Panc1 (cell line): ENCODE measurements around the gene F13B. TPM values are rescaled to one million over a fixed set of nuclear protein-coding genes. Genes with fewer than 3 reads are reported as not detected.

Experiments
- ATAC-seq: fragments of 200-7000 bp; cut with Tn5 transposase; 2 replicates; pipeline ENCODE4 v1.9.1; 2020; ENCODE audit warnings: mild to moderate bottlenecking, moderate library complexity
- BruUV-seq: library from RNA; stranded (reverse); fragments of 400-500 nt; replicated peaks from 2 replicates; lab custom pipeline; 2021; lab: Mats Ljungman, UMichigan
- CTCF ChIA-PET: fragments of 300-600 bp; sonication (Branson Sonifier 250); formaldehyde crosslinking; loops from one replicate; lab custom pipeline; 2022; ENCODE audit warnings: antibody characterized with exemption; lab: Charles Lee
- POLR2A ChIA-PET: fragments of 300-600 bp; sonication (Branson Sonifier 250); formaldehyde crosslinking; loops from one replicate; lab custom pipeline; 2022; ENCODE audit warnings: antibody characterized with exemption; lab: Charles Lee
- DNase-seq: peaks from one replicate; pipeline ENCODE4 v3.0.0-alpha.2; 2010; ENCODE audit warnings: low read depth, low spot score
- H3K27ac ChIP-seq: 2 replicates; pipeline ENCODE4 v1.5.1; 2011; ENCODE audit warnings: mild to moderate bottlenecking, low read length, inconsistent platforms
- H3K27me3 ChIP-seq: fragments of 200-500 bp; sonication (Bioruptor generic); 2 replicates; pipeline ENCODE4 v1.6.0; 2014; ENCODE audit warnings: low read length, inconsistent platforms; ENCODE audit not compliant: control insufficient read depth, insufficient read depth
- H3K36me3 ChIP-seq: fragments of 200-500 bp; sonication (Bioruptor generic); 2 replicates; pipeline ENCODE4 v1.5.1; 2014; ENCODE audit warnings: inconsistent platforms, mild to moderate bottlenecking, low read length, moderate library complexity; ENCODE audit not compliant: control insufficient read depth, insufficient read depth
- H3K4me1 ChIP-seq: 2 replicates; pipeline ENCODE4 v1.5.1; 2011; ENCODE audit warnings: inconsistent platforms, mild to moderate bottlenecking, low read length, moderate library complexity; ENCODE audit not compliant: control insufficient read depth, insufficient read depth
- H3K4me3 ChIP-seq, 2 experiments: 2 replicates each; pipeline ENCODE4 v1.5.1; 2011 to 2012; ENCODE audit warnings: low read depth in 2 of 2, low read length in 2 of 2, mild to moderate bottlenecking in 2 of 2, inconsistent platforms in 1 of 2, moderate library complexity in 1 of 2
- H3K9me3 ChIP-seq: fragments of 200-500 bp; sonication (Bioruptor generic); 2 replicates; pipeline ENCODE4 v1.5.1; 2014; ENCODE audit warnings: low read depth, mild to moderate bottlenecking, inconsistent platforms, low read length, moderate library complexity; ENCODE audit not compliant: control insufficient read depth, insufficient read depth
- POLR2AphosphoS5 ChIP-seq: IDR thresholded peaks from 2 replicates; pipeline ENCODE4 v1.6.1; 2012; ENCODE audit warnings: mild to moderate bottlenecking, low read depth, low read length, moderate library complexity
- SIN3A ChIP-seq: IDR thresholded peaks from 2 replicates; pipeline ENCODE4 v1.6.1; 2012; ENCODE audit warnings: low read depth, mild to moderate bottlenecking, low read length, moderate library complexity, borderline replicate concordance; ENCODE audit not compliant: insufficient read depth
- TCF7L2 ChIP-seq: IDR thresholded peaks from 2 replicates; pipeline ENCODE4 v1.6.1; 2011; ENCODE audit warnings: mild to moderate bottlenecking, low read depth, low read length, inconsistent platforms
- in situ Hi-C: cut with HindIII; loops from 2 replicates; pipeline ENCODE4 v1.10.0; 2016; ENCODE audit warnings: low sequenced_read_pairs, low pct_unique_long_range_greater_than_20kb
- intact Hi-C: fragments of 100-400 bp; cut with micrococcal nuclease; formaldehyde crosslinking; loops from one replicate; pipeline ENCODE4 v1.10.0; 2022; ENCODE audit not compliant: unreplicated experiment
- total RNA-seq: library from RNA; stranded (reverse); gene quantifications from one replicate; pipeline ENCODE4 v1.2.1, GENCODE V29; 2021; ENCODE audit not compliant: unreplicated experiment
- TF ChIP-seq, protein P1 (sequence below), 2 experiments: IDR thresholded peaks; 2 replicates each; pipeline ENCODE4 v1.6.1; 2011 to 2012; ENCODE audit warnings: low read depth in 2 of 2, control low read depth in 1 of 2, low read length in 1 of 2, mild to moderate bottlenecking in 1 of 2, moderate library complexity in 1 of 2; ENCODE audit not compliant: insufficient read depth in 1 of 2
- TF ChIP-seq, protein P2 (sequence below): fragments of 450-650 bp; IDR thresholded peaks from 2 replicates; pipeline ENCODE4 v1.5.1; 2017; ENCODE audit warnings: mild to moderate bottlenecking

F13B gene
- total RNA-seq, 1 experiment from 2014 or later = not detected

GRCh38 chr1:197081117-197081753 is 14.2 kb upstream of the F13B start:
- H3K9me3 ChIP-seq = peaks cover 3% of the 10 kb centered on the region; the same call in 1 of the 2 replicates
- intact Hi-C loops = no loop called here
- DNase-seq (no peak), ATAC-seq (no peak)
- TF ChIP-seq POLR2AphosphoS5 (no peak), TCF7L2 (no peak), SIN3A (no peak)
- TF ChIP-seq, protein P1, sequence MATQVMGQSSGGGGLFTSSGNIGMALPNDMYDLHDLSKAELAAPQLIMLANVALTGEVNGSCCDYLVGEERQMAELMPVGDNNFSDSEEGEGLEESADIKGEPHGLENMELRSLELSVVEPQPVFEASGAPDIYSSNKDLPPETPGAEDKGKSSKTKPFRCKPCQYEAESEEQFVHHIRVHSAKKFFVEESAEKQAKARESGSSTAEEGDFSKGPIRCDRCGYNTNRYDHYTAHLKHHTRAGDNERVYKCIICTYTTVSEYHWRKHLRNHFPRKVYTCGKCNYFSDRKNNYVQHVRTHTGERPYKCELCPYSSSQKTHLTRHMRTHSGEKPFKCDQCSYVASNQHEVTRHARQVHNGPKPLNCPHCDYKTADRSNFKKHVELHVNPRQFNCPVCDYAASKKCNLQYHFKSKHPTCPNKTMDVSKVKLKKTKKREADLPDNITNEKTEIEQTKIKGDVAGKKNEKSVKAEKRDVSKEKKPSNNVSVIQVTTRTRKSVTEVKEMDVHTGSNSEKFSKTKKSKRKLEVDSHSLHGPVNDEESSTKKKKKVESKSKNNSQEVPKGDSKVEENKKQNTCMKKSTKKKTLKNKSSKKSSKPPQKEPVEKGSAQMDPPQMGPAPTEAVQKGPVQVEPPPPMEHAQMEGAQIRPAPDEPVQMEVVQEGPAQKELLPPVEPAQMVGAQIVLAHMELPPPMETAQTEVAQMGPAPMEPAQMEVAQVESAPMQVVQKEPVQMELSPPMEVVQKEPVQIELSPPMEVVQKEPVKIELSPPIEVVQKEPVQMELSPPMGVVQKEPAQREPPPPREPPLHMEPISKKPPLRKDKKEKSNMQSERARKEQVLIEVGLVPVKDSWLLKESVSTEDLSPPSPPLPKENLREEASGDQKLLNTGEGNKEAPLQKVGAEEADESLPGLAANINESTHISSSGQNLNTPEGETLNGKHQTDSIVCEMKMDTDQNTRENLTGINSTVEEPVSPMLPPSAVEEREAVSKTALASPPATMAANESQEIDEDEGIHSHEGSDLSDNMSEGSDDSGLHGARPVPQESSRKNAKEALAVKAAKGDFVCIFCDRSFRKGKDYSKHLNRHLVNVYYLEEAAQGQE (IDR thresholded peaks at IDR 0.05; ENCODE audit: insufficient read depth in 1 of 2, low read depth in 2 of 2, low read length in 1 of 2) = no peak
- TF ChIP-seq, protein P2, sequence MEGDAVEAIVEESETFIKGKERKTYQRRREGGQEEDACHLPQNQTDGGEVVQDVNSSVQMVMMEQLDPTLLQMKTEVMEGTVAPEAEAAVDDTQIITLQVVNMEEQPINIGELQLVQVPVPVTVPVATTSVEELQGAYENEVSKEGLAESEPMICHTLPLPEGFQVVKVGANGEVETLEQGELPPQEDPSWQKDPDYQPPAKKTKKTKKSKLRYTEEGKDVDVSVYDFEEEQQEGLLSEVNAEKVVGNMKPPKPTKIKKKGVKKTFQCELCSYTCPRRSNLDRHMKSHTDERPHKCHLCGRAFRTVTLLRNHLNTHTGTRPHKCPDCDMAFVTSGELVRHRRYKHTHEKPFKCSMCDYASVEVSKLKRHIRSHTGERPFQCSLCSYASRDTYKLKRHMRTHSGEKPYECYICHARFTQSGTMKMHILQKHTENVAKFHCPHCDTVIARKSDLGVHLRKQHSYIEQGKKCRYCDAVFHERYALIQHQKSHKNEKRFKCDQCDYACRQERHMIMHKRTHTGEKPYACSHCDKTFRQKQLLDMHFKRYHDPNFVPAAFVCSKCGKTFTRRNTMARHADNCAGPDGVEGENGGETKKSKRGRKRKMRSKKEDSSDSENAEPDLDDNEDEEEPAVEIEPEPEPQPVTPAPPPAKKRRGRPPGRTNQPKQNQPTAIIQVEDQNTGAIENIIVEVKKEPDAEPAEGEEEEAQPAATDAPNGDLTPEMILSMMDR = no peak
- H3K36me3 ChIP-seq = peaks cover 15% of the 10 kb centered on the region; the same call in 1 of the 2 replicates
- no peaks in the 10 kb centered on the region for H3K4me1 ChIP-seq
- BruUV-seq = no TSS peak
- no peak overlapping the region for H3K27ac ChIP-seq
- ChIA-PET CTCF (no interaction called here), POLR2A (no interaction called here)
- no peak overlapping the region for H3K4me3 ChIP-seq
- in situ Hi-C loops = no loop called here
- no peaks in the 10 kb centered on the region for H3K27me3 ChIP-seq

DNA sequence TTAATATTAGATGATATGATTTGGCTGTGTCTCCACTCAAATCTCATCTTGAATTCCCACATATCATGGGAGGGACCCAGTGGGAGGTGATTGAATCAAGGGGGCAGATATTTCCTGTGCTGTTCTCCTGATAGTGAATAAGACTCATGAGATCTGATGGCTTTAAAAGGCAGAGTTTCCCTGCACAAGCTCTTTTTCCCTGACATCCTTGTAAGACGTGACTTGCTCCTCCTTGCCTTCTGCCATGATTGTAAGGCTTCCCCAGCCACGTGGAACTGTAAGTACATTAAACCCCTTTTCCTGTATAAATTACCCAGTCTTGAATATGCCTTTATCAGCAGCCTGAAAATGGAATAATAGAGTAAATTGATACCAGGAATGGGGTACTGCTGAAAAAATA is 13.3 kb upstream of the F13B start:
- no TSS peak for BruUV-seq
- DNase-seq (no peak), ATAC-seq (no peak)
- H3K27ac ChIP-seq = no peak overlapping the region
- in situ Hi-C loops = no loop called here
- H3K27me3 ChIP-seq = no peaks in the 10 kb centered on the region
- H3K9me3 ChIP-seq = peaks cover 3% of the 10 kb centered on the region; the same call in 1 of the 2 replicates
- H3K4me1 ChIP-seq = no peaks in the 10 kb centered on the region
- no peak overlapping the region for H3K4me3 ChIP-seq
- ChIA-PET CTCF (no interaction called here), POLR2A (no interaction called here)
- no peak for TF ChIP-seq TCF7L2
- TF ChIP-seq POLR2AphosphoS5 = no peak
- TF ChIP-seq, protein P1 (IDR thresholded peaks at IDR 0.05; ENCODE audit: insufficient read depth in 1 of 2, low read depth in 2 of 2, low read length in 1 of 2) = no peak
- TF ChIP-seq, protein P2 = no peak
- TF ChIP-seq SIN3A = no peak
- intact Hi-C loops = no loop called here
- H3K36me3 ChIP-seq = peaks cover 12% of the 10 kb centered on the region; the same call in 1 of the 2 replicates
